ENCODE measurements around the gene IRX1.

Gene IRX1

GRCh38 chr5:3601911-3602782 is 6.5 kb downstream of the IRX1 start:
- no peak for DNase-seq (ENCODE audit: low spot score)
- peak overlapping the region; percentile 37 for H3K4ac ChIP-seq (ENCODE audit: low read length)
- no CpG with 5 or more reads among the region's 73 CpGs for WGBS, 2 donors (ENCODE audit: extremely low coverage in 2 of 2, insufficient read length in 2 of 2, insufficient replicate concordance in 1 of 2)
- H3K4me3 ChIP-seq (ENCODE audit: low read length in 2 of 2): peak overlapping the region in 1 of 2 donors; percentile 72
- peak overlapping the region; percentile 82 for H3K14ac ChIP-seq (ENCODE audit: low read length)
- H3K27ac ChIP-seq (replicated peaks; ENCODE audit: low read length): no peak overlapping the region
- H3K9me3 ChIP-seq (replicated peaks in 1 of 2; ENCODE audit: control insufficient read depth in 2 of 2, insufficient read depth in 1 of 2, low read depth in 1 of 2, low read length in 2 of 2): peaks cover 3 to 44% of the 10 kb centered on the region in 2 donors
- H3K9ac ChIP-seq (ENCODE audit: low read depth, low read length, poor library complexity): peak overlapping the region; percentile 84
- peak overlapping the region; percentile 86 for H3K4me2 ChIP-seq (ENCODE audit: insufficient read depth, low read length, poor library complexity, severe bottlenecking)
- H3K4me1 ChIP-seq (ENCODE audit: control insufficient read depth in 2 of 2, insufficient read depth in 1 of 2, low read depth in 1 of 2, low read length in 2 of 2): peaks cover 0 to 15% of the 10 kb centered on the region in 2 donors
- H2BK5ac ChIP-seq (ENCODE audit: low read length): no peak overlapping the region
- H2BK12ac ChIP-seq (ENCODE audit: low read length): peak overlapping the region; percentile 97
- peaks cover 0 to 82% of the 10 kb centered on the region in 2 donors for H3K36me3 ChIP-seq (replicated peaks in 1 of 2; ENCODE audit: control insufficient read depth in 2 of 2, insufficient read depth in 2 of 2, low read length in 2 of 2)
- H2AK5ac ChIP-seq (ENCODE audit: low read depth, low read length): peak overlapping the region; percentile 90
- H3K27me3 ChIP-seq (ENCODE audit: control insufficient read depth in 3 of 3, insufficient read depth in 3 of 3, low read depth in 1 of 3, low read length in 3 of 3): peaks cover 0 to 95% (median 36%) of the 10 kb centered on the region in 3 experiments
- H3K79me1 ChIP-seq (ENCODE audit: low read depth, low read length): peaks cover 5% of the 10 kb centered on the region
- H3K18ac ChIP-seq (ENCODE audit: low read length): peak overlapping the region; percentile 97
- H4K91ac ChIP-seq (ENCODE audit: low read depth, low read length, poor library complexity): no peak overlapping the region
- H2BK120ac ChIP-seq (ENCODE audit: low read depth, low read length): no peak overlapping the region
- no peak overlapping the region for H4K8ac ChIP-seq (ENCODE audit: low read depth, low read length)
- peak overlapping the region; percentile 71 for H2BK15ac ChIP-seq (ENCODE audit: low read length)
- no peak overlapping the region for H2AFZ ChIP-seq (ENCODE audit: low read length)
- H3K23ac ChIP-seq (ENCODE audit: low read depth, low read length, poor library complexity): peak overlapping the region; percentile 85

GRCh38 chr5:3602785-3603502 is 7.3 kb downstream of the IRX1 start:
- no peak overlapping the region for H2BK120ac ChIP-seq (ENCODE audit: low read depth, low read length)
- peaks cover 5% of the 10 kb centered on the region for H3K79me1 ChIP-seq (ENCODE audit: low read depth, low read length)
- DNase-seq (ENCODE audit: low spot score): no peak
- H3K27me3 ChIP-seq (ENCODE audit: control insufficient read depth in 3 of 3, insufficient read depth in 3 of 3, low read depth in 1 of 3, low read length in 3 of 3): peaks cover 0 to 87% (median 30%) of the 10 kb centered on the region in 3 experiments
- peak overlapping the region; percentile 97 for H2BK12ac ChIP-seq (ENCODE audit: low read length)
- H2BK5ac ChIP-seq (ENCODE audit: low read length): no peak overlapping the region
- peak overlapping the region in 1 of 2 donors; percentile 72 for H3K4me3 ChIP-seq (ENCODE audit: low read length in 2 of 2)
- H2AFZ ChIP-seq (ENCODE audit: low read length): no peak overlapping the region
- no peak overlapping the region for H4K91ac ChIP-seq (ENCODE audit: low read depth, low read length, poor library complexity)
- H2AK5ac ChIP-seq (ENCODE audit: low read depth, low read length): peak overlapping the region; percentile 90
- no peak overlapping the region for H3K27ac ChIP-seq (replicated peaks; ENCODE audit: low read length)
- peak overlapping the region; percentile 86 for H3K4me2 ChIP-seq (ENCODE audit: insufficient read depth, low read length, poor library complexity, severe bottlenecking)
- no peak overlapping the region for H3K9ac ChIP-seq (ENCODE audit: low read depth, low read length, poor library complexity)
- H3K4me1 ChIP-seq (ENCODE audit: control insufficient read depth in 2 of 2, insufficient read depth in 1 of 2, low read depth in 1 of 2, low read length in 2 of 2): peaks cover 0 to 14% of the 10 kb centered on the region in 2 donors
- peak overlapping the region; percentile 71 for H2BK15ac ChIP-seq (ENCODE audit: low read length)
- peaks cover 3 to 44% of the 10 kb centered on the region in 2 donors for H3K9me3 ChIP-seq (replicated peaks in 1 of 2; ENCODE audit: control insufficient read depth in 2 of 2, insufficient read depth in 1 of 2, low read depth in 1 of 2, low read length in 2 of 2)
- H3K14ac ChIP-seq (ENCODE audit: low read length): peak overlapping the region; percentile 82
- peak overlapping the region; percentile 97 for H3K18ac ChIP-seq (ENCODE audit: low read length)
- H3K4ac ChIP-seq (ENCODE audit: low read length): no peak overlapping the region
- H3K36me3 ChIP-seq (replicated peaks in 1 of 2; ENCODE audit: control insufficient read depth in 2 of 2, insufficient read depth in 2 of 2, low read length in 2 of 2): peaks cover 0 to 89% of the 10 kb centered on the region in 2 donors
- WGBS, 2 donors (ENCODE audit: extremely low coverage in 2 of 2, insufficient read length in 2 of 2, insufficient replicate concordance in 1 of 2): no CpG with 5 or more reads among the region's 45 CpGs
- no peak overlapping the region for H4K8ac ChIP-seq (ENCODE audit: low read depth, low read length)
- peak overlapping the region; percentile 85 for H3K23ac ChIP-seq (ENCODE audit: low read depth, low read length, poor library complexity)

DNA sequence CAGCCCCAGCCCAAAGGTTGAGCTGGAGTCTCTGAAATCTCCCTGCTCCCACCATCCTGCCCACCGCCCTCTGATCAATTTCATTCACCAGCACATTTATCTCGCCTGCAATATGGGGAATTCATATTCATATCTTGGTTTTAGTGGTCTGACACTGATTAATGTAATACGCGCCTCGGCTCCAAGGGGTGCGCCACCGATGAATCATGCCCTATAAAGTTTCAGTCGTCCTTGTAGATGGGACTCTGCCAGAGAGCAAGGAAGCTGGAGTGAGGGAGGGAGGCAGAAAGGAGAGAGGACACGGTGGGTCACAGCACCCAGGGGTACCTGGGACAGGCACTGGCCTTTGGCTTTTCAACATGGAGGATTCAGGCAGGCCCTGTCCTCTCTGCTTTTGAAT is 8.9 kb downstream of the IRX1 start:
- no peak overlapping the region for H2BK12ac ChIP-seq (ENCODE audit: low read length)
- H4K91ac ChIP-seq (ENCODE audit: low read depth, low read length, poor library complexity): no peak overlapping the region
- no peak overlapping the region for H4K8ac ChIP-seq (ENCODE audit: low read depth, low read length)
- no peak overlapping the region for H3K4me2 ChIP-seq (ENCODE audit: insufficient read depth, low read length, poor library complexity, severe bottlenecking)
- H3K36me3 ChIP-seq (replicated peaks in 1 of 2; ENCODE audit: control insufficient read depth in 2 of 2, insufficient read depth in 2 of 2, low read length in 2 of 2): peaks cover 0 to 98% of the 10 kb centered on the region in 2 donors
- WGBS, 2 donors (ENCODE audit: extremely low coverage in 2 of 2, insufficient read length in 2 of 2, insufficient replicate concordance in 1 of 2): no CpG with 5 or more reads among the region's 9 CpGs
- peaks cover 0 to 11% of the 10 kb centered on the region in 2 donors for H3K4me1 ChIP-seq (ENCODE audit: control insufficient read depth in 2 of 2, insufficient read depth in 1 of 2, low read depth in 1 of 2, low read length in 2 of 2)
- H3K4me3 ChIP-seq (ENCODE audit: low read length in 2 of 2): no peak overlapping the region
- H2BK120ac ChIP-seq (ENCODE audit: low read depth, low read length): no peak overlapping the region
- no peak overlapping the region for H2AFZ ChIP-seq (ENCODE audit: low read length)
- no peak for DNase-seq (ENCODE audit: low spot score)
- H2AK5ac ChIP-seq (ENCODE audit: low read depth, low read length): peak overlapping the region; percentile 88
- peak overlapping the region; percentile 57 for H3K18ac ChIP-seq (ENCODE audit: low read length)
- no peak overlapping the region for H3K4ac ChIP-seq (ENCODE audit: low read length)
- H3K23ac ChIP-seq (ENCODE audit: low read depth, low read length, poor library complexity): no peak overlapping the region
- H3K27ac ChIP-seq (replicated peaks; ENCODE audit: low read length): no peak overlapping the region
- H3K14ac ChIP-seq (ENCODE audit: low read length): no peak overlapping the region
- peaks cover under 1 to 36% of the 10 kb centered on the region in 2 donors for H3K9me3 ChIP-seq (replicated peaks in 1 of 2; ENCODE audit: control insufficient read depth in 2 of 2, insufficient read depth in 1 of 2, low read depth in 1 of 2, low read length in 2 of 2)
- H3K79me1 ChIP-seq (ENCODE audit: low read depth, low read length): peaks cover 3% of the 10 kb centered on the region
- no peak overlapping the region for H3K9ac ChIP-seq (ENCODE audit: low read depth, low read length, poor library complexity)
- no peak overlapping the region for H2BK5ac ChIP-seq (ENCODE audit: low read length)
- H3K27me3 ChIP-seq (ENCODE audit: control insufficient read depth in 3 of 3, insufficient read depth in 3 of 3, low read depth in 1 of 3, low read length in 3 of 3): peaks cover 0 to 71% (median 21%) of the 10 kb centered on the region in 3 experiments
- H2BK15ac ChIP-seq (ENCODE audit: low read length): no peak overlapping the region
